ENCODE measurements around the gene CSNK1A1L.

CSNK1A1L gene

GRCh38 chr13:37106642-37107041 is 1.2 kb upstream of the CSNK1A1L start:
- DNase-seq (ENCODE audit: low read depth): no peak

DNA sequence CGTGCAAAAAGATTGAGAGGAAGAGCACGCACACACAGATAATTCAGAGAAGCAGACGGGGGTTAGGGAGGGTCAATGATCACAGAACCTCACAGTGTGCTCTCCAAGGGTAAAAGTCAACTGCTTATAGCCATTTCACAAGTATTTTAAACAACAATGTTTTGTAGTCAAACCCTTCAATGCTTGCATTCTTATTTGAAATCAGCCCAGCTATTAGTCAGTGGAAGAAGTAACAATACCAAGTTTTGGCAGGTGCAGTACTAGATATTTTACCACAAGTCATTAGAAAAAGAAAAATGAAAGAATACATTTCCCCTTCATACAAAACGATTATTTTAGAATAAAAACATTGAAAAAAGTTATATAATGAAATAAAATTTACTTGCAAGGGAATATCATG is 2.6 kb downstream of the CSNK1A1L start:
- no peak for DNase-seq (ENCODE audit: low read depth)

DNA sequence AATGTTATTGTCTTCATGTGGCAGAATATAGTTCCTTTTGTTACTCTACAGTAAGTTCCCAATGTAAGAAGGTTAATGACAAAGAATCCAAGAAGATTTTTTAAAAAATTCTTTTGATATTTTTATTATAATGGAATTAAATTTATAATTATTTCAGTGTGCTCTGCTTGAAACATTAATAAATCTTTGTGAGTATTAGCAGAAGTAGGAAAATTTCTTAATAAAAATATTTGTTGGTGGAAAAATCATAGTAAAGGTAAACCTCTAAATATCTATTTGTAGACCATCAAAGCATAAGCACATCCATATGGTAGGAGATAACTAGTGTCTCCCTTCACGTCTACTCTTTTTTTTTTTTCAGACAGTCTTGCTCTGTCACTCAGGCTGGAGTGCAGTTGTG is 4.3 kb downstream of the CSNK1A1L start:
- no peak for DNase-seq (ENCODE audit: low read depth)

GRCh38 chr13:37100731-37101130 is 4.7 kb downstream of the CSNK1A1L start:
- DNase-seq (ENCODE audit: low read depth): no peak

DNA sequence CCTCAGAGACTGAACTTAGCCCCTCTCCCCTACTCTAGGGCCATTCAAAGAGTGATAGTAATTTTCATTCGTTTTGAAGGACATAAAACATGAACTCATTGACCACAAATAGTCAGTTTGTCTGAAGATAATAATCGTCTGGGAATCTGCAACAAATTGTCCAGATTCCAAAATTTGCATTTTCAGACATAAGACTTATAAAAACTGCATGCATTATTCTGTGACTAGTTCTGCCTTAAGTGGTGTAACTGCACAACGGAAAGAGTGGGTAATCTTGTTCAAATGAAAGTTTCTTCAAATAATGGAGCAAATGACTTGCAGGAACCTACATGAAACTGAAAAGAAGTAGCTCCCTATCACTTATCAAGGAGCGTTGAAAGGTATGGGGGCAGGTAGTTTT is 8.4 kb downstream of the CSNK1A1L start:
- DNase-seq (ENCODE audit: low read depth): no peak

GRCh38 chr13:37094840-37095239 is 10.6 kb downstream of the CSNK1A1L start:
- no peak for DNase-seq (ENCODE audit: low read depth)

DNA sequence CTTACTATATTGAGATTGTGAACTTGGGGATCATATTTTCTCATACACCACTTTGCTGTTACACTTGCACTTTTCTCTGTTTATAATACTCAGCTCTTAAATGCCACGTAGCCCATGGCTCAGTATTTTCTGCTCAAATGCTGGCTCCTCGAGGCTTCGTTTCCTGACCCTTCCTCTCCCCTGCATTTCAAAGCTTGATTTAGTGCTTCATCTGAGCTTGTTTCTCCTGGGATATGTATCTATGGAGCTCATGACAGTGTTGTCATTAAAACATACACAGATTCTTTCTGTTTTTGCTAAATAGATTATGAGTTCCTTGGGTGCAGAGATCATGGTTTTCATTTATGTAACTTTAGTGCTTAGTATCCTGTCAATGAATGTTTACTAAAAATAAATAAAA is 11.4 kb downstream of the CSNK1A1L start:
- DNase-seq (ENCODE audit: low read depth): no peak

DNA sequence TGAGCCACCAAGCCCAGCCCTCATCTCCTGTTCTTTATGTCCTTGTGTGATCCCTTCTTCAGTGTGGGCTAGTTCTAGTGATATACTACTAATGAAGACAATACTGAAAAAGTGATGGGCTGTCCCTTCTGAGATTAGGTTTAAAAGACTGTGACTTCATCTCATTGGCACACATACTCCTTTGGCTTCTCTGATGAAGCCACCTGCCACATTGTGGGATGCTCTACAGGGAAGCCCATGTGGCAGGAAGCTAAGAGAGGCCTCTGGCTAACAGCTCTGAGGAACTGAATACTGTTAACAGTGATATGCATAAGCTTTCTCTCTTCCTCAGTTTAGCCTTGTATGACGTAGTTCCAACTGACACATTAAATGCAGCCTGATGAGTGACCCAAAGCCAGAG is 13.6 kb downstream of the CSNK1A1L start:
- no peak for DNase-seq (ENCODE audit: low read depth)

- DNase-seq (ENCODE audit: low read depth): no peak
Observed at GRCh38 chr13:37090912-37091311, 14.6 kb downstream of the CSNK1A1L start.

DNA sequence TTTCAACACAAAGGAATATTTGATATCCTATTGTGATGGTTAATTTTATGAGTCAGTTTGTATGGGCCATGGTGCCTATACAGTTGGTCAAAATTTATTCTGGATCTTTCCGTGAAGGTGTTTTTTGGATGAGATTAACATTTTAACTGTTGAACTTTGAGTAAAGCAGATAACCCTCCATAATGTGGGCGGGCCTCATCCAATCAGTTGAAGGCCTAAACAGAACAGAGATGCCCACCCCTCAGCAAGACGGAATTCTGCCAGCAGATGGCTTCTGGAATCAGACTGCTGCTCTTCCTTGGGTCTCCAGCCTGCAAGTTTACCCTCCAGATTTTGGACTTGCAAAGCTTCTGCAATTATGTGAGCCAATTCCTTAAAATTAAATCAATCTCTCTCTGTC is 16.0 kb downstream of the CSNK1A1L start:
- DNase-seq (ENCODE audit: low read depth): no peak

- DNase-seq (ENCODE audit: low read depth): no peak
Observed at GRCh38 chr13:37087486-37087885, 18.0 kb downstream of the CSNK1A1L start.

DNA sequence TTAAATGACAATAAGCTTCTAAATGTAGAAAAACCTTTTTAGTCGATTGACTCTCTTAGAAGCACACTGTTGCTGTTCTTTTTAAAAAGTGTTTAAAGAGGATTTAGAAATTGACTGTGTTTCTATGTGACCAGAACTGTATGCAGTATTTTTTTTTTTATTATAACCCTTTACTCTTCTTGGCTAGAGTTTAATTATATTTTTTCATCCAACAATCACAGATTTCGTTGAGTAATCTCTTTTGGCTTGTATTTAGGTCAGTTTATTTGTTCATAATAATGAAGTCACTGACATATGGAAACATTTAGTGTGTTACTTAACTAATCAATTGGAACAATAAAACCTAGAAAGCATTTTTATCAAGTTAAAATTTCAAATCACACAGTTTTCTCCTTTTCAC is 19.9 kb downstream of the CSNK1A1L start:
- no peak for DNase-seq (ENCODE audit: low read depth)

GRCh38 chr13:37076818-37077217 is 28.6 kb downstream of the CSNK1A1L start:
- no peak for DNase-seq (ENCODE audit: low read depth)

DNA sequence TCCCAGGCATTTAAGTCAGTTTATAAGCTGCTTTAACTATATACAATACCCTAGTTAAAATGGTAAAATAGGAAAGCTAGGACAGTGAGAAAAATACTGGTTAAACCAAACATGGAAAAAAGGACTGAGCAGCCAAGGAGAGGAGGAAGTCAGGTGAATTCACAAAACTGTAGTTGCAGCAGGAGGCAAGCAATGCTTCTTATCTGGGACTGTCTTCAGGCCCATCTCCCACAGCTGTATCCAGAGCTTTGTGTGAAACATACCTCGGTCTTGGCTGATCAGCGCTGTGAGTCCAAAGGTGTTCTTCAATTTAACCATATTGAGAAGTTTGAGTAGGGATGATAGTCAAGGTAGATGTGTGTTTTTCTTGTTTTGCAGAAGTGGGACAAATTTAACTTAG is 30.3 kb downstream of the CSNK1A1L start:
- no peak for DNase-seq (ENCODE audit: low read depth)

DNA sequence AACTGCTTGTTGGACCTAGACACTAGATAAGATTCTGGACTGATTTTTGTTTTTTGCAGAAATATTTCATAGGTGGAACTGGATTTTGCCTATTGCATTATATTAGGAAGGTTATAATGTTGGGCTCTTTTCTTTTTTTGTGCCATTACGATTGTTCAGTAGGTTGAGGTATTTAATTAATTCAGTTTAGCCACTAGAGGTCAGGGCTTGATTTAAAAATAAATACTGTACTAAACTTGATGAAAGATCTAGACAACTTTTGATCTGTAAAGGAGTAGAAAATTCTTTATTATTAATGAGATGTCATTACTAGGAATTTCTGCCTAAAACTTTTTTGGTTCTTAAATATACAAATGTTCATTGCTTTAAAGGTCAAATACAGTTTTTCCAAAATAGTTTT is 30.8 kb downstream of the CSNK1A1L start:
- no peak for DNase-seq (ENCODE audit: low read depth)

DNA sequence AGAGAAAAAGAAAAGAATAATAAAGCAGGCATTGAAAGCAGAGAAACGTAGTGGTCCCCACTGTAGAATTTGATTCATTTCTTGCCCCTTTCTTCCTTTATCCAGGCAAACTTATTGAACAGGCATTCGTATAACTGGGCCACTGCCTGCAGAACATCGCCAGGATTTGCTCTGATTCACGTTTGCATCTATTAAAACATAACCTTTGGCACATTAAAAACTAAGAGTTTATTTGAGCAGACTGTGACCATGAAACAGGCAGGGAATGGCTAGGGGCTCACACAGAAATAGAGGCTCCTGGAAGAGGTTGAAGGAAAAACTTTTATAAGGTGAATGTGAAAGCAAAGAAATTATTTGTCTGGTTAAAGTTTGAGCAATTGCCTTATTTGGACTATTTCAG is 33.4 kb downstream of the CSNK1A1L start:
- DNase-seq (ENCODE audit: low read depth): no peak

- no peak for DNase-seq (ENCODE audit: low read depth)
Observed at GRCh38 chr13:37070956-37071355, 34.5 kb downstream of the CSNK1A1L start.

- no peak for DNase-seq (ENCODE audit: low read depth)
Observed at GRCh38 chr13:37070145-37070695, 35.2 kb downstream of the CSNK1A1L start.

- no peak for DNase-seq (ENCODE audit: low read depth)
Observed at GRCh38 chr13:37069597-37070103, 35.8 kb downstream of the CSNK1A1L start.

DNA sequence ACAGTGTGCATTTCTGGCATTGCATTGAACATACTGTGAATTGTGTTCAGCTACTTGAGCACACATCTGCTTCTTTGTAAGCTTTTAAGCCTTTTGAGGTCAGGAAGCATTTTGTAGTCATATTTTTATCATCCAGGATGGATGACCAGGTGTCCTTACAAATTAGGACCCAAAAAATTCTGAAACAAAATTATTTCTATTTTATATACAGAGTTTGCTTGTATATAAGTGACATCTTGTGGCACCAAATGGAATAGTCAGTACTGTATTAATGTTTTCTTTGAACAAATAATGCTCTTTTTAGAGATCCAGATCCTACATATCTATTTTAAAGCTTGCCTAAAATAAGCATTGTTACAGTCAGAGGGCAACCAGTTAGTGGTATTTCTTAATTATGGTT is 36.5 kb downstream of the CSNK1A1L start:
- no peak for DNase-seq (ENCODE audit: low read depth)

DNA sequence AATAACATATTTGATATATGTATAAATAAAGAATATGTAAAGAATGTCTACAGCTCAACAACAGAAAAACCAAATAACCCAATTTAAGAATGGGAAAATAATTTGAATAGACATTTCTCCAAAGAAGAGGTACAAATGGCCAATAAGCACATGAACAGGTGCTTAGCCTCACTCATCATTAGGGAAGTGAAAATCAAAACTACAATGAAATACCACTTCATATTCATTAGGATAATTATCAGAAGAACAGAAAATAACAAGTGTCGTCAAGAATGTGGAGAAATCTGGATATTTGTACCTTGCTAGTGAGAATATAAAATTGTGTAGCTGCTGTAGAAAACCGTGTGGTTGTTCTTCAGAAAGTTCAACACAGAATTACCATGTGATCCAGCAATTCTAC is 37.6 kb downstream of the CSNK1A1L start:
- DNase-seq (ENCODE audit: low read depth): no peak

GRCh38 chr13:37065890-37066526 is 39.5 kb downstream of the CSNK1A1L start:
- no peak for DNase-seq (ENCODE audit: low read depth)

DNA sequence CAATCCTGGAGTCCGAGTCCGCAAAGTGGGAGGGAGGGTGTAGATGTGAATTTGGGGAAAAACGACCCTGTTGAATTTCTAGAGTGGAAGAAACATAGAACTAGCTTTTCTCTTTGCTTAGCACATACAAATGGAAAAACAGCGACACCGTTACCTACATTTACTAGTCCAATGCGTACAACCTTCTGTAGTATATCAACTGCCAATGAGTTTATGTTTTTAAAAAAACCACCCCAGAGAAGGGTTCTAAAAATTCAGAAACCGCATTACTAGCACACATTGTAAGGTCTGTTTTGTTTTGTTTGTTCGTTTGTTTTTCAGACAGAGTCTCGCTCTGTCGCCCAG is 45.6 kb downstream of the CSNK1A1L start:
- no peak for DNase-seq (ENCODE audit: low read depth)

All from stimulated activated CD8-positive, alpha-beta memory T cell treated with anti-CD3 and anti-CD28 coated beads, Interleukin-12 subunit alpha, Interleukin-12 subunit beta, amount 100 ng/mL, for 1 hour (primary cell).